ENCODE results near the gene RAB27A. TPM values are rescaled to one million over a fixed set of nuclear protein-coding genes. Genes with fewer than 3 reads are reported as not detected.
"Not testable (repeated sequence)": the region's sequence is repeated elsewhere in the genome, so short reads cannot be mapped to it uniquely, and the experiment has no call there.

RAB27A gene
- total RNA-seq, 1 experiment from 2014 or later = 12.2 TPM

DNA sequence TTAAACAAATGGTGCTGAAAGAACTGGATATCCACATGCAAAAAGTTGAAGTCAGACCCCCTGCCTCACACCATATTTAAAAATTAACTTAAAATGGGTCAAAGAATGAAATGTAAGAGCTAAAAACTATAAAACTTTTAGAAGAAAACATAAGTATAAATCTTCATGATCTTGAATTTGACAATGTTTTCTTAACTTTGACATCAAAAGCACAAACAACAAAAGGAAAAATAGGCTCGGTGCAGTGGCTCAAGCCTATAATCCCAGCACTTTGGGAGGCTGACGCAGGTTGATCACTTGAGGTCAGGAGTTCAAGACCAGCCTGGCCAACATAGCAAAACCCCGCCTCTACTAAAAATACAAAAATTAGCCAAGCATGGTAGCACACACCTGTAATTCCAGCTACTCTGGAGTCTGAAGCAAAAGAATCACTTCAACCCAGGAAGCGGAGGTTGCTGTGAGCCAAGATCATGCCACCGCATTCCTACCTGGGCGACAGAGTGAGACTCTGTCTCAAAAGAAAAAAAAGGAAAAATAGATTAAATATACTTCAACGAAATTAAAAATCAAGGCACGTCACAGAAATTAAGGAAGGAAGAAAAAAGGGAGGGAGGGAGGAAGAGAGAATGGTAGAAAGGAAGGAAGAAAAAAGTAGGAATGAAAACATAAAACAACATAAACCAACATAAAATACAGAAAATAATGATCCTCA, 1.5 kb downstream of the RAB27A start:
- Histone ChIP-seq H3K27me3 (no peaks in the 10 kb centered on the region), H3K27ac (no peak overlapping the region), H3K4me1 (peaks cover 4% of the 10 kb centered on the region), H3K9me3 (replicated peaks) (no peaks in the 10 kb centered on the region), H3K4me3 (peak overlapping the region; percentile 80), H3K36me3 (no peaks in the 10 kb centered on the region)
- DNase-seq = no peak

DNA sequence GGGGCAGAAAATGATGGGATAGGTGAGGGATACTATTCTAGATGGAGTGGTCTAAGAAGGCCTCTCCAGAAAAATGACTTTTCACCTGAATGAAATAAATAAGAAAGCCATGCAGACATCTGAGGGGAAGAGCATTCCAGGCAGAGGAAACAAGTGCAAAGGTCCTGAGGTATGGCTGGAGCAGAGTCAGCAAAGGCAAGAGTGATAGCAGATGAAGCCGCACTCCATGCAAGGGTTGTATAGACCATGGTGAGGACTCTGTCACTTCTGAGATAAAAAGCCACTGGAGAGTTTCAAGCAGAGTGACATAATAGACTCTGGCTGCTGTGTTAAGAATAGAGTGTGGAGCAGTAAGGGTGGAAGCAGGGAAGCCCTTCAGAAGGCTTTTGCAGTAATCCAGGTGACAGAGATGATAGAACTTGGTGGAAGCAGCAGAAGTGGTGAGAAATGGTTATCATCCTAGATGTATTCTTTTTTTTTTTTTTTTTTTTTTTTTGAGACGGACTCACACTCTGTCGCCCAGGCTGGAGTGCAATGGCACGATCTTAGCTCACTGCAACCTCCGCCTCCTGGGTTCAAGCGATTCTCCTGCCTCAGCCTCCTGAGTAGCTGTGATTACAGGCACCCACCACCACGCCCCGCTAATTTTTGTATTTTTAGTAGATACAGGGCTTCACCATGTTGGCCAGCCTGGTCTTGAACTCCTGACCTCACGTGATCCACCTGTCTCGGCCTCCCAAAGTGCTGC, 3.0 kb downstream of the RAB27A start:
- H3K27ac ChIP-seq; H3K27me3 ChIP-seq; H3K36me3 ChIP-seq; H3K9me3 ChIP-seq (replicated peaks); H3K4me3 ChIP-seq; DNase-seq: not testable (repeated sequence)
- H3K4me1 ChIP-seq = peaks cover 16% of the 10 kb centered on the region

DNA sequence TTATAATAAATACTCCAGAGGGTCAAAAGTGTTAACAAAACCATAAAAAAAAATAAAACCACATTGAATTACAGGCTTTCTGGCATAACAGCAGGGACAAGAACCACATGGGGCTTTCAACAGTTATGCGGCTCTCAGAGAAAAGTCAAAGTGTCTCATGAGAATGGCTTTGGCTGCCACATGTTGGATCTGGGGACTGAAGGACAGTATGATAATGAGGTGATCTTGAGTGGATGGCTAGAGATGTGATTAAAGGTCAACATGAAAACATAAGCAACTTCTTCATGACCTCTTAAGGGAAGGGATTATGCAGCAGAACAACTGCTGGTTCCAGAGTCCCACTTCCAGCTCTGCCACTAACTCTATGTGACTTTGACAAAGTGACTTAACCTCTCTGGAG, 5.2 kb downstream of the RAB27A start:
- Histone ChIP-seq H3K9me3 (replicated peaks) (no peaks in the 10 kb centered on the region), H3K4me3 (no peak overlapping the region), H3K4me1 (peaks cover 20% of the 10 kb centered on the region), H3K27me3 (no peaks in the 10 kb centered on the region), H3K27ac (no peak overlapping the region), H3K36me3 (no peaks in the 10 kb centered on the region)
- no peak for DNase-seq

DNA sequence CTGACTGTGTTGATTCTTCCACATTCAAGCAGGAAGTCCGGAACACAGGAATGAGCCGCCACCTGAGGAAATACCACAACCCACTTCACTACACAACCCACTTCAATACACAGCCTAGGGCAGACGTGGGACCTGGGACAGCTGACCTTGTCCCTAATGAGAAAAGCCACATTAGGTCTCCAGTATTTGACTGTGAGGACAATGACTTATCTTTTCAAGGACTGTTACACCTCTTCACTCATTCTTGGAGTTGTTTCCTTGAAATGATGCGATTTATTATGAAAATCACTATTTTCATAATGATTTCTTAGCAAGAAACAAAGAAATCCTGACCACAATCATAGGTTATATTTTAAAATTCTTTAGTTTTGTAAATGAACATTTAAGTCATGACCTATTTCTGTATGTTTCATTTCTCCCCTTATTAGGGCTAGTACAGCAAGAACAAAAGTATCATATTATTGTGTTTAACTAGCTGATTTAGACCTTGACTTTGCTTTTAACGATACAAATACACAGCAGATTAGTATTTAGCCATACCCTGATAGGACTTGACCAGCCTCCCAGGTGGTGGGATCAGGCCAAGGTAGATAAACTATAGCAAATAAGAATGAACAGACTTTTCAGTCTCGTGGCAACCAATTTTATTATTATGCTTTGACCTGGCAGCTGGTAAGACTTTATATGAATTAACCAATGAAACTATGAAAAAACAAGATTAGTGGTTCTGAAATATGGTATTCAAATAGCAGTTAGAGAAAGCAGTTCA, 6.0 kb downstream of the RAB27A start:
- Histone ChIP-seq H3K27me3 (no peaks in the 10 kb centered on the region), H3K9me3 (replicated peaks) (no peaks in the 10 kb centered on the region), H3K4me1 (peaks cover 23% of the 10 kb centered on the region), H3K36me3 (no peaks in the 10 kb centered on the region), H3K4me3 (no peak overlapping the region), H3K27ac (no peak overlapping the region)
- no peak for DNase-seq

DNA sequence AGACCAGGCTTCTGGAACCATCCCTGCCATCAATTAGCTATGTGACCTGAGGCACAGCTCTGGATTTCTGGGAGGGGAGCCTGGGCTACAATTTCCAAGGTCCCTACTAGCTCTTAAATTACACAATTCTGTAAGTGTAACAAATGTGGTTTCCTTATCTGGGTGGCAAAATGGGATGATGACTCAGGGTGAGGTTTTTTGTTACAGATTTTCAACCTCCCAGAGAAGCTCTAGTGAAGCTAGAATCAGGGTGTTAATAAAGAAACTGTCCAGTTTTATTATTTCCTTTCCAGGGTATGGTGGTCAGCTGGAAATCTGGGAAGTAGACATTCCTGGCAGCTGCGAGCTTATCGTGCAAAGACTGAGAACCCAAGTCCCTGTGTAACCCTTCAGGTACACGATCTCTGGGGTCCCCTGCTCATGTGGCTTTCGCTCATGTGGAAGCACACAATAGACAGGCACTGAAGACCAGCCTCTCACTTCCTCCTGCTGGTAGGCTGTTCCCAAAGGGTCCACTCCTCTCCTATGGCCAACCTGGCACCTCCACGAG, 7.3 kb downstream of the RAB27A start:
- H3K36me3 ChIP-seq = no peaks in the 10 kb centered on the region
- peak overlapping the region; percentile 14; the same call in 1 of the 2 replicates for H3K27ac ChIP-seq
- H3K4me3 ChIP-seq = no peak overlapping the region
- H3K4me1 ChIP-seq = peaks cover 23% of the 10 kb centered on the region
- no peaks in the 10 kb centered on the region for H3K27me3 ChIP-seq
- DNase-seq = peak; percentile 19 to 57
- no peaks in the 10 kb centered on the region for H3K9me3 ChIP-seq (replicated peaks)

DNA sequence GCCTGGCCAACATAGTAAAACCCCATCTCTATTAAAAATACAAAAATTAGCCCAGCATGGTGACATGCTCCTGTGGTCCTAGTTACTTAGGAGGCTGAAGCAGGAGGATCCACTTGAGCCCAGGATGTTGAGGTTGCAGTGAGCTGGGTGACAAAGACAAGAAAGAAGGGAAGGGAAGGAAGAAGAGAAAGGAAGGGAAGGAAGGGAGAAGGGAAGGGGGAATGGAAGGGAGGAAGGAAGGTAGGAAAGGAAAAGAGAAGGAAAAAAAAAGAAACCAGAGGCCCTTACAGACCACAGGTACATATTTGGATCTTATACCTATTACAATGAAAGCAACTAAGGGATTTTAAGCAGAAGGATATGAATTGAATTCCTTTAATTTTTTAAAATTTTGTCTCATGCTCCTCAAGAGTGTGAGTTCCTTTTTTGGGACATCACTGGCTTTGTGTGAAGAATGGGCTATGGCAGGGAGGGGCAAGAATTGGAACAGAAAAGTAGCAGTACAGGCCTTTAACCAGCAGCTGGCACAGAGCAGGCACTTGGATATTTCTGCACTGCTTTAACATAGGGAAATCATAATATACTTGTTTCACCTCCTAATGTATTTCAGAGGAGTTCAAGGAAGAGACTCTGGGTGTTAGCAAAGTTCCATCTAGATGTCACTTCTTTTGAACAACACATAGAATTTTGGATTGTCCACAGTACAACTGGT, 7.9 kb downstream of the RAB27A start:
- Histone ChIP-seq H3K4me1 (peaks cover 23% of the 10 kb centered on the region), H3K27ac (no peak overlapping the region; the same call in 1 of the 2 replicates), H3K9me3 (replicated peaks) (no peaks in the 10 kb centered on the region), H3K27me3 (no peaks in the 10 kb centered on the region), H3K4me3 (no peak overlapping the region), H3K36me3 (no peaks in the 10 kb centered on the region)
- no peak for DNase-seq

DNA sequence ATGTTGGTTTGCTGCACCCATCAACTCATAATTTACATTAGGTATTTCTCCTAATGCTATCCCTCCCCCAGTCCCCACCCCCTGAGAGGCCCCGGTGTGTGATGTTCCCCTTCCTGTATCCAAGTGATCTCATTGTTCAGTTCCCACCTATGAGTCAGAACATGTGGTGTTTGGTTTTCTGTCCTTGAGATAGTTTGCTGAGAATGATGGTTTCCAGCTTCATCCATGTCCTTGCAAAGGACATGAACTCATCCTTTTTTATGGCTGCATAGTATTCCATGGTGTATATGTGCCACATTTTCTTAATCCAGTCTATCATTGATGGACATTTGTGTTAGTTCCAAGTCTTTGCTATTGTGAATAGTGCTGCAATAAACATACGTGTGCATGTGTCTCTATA, 9.0 kb downstream of the RAB27A start:
- H3K4me3 ChIP-seq; H3K27me3 ChIP-seq; H3K27ac ChIP-seq; H3K36me3 ChIP-seq; H3K9me3 ChIP-seq (replicated peaks); DNase-seq: not testable (repeated sequence)
- H3K4me1 ChIP-seq = peaks cover 23% of the 10 kb centered on the region

DNA sequence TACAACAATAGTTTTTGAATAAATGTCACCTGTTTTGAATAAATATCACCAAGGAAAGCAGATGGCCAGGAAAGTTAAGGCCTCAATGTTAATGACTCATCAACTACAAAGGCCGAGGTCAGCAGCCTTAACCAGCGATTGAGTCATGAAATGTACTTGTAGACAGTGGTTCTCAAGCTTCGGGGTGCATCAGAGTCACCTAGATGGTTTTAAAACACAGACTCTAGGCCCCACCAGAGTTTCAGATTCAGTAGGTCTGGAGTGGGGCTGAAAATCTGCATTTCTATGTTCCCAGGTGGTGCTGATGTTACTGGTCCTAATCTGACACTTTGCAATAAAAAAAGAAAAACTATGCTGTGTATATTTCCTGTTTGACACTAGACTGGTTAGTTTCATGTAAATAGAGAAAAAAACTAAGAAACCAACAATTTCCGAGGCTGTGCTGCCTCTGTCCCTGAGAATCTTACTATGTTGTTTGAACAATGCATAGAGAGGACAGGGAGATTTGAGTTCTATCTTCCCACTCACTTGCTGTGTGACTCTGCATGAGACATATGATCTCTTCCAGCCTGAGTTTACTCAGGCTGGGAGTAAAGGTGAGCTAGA, 9.8 kb downstream of the RAB27A start:
- no peak overlapping the region for H3K27ac ChIP-seq
- DNase-seq = peak; percentile 16 to 48

DNA sequence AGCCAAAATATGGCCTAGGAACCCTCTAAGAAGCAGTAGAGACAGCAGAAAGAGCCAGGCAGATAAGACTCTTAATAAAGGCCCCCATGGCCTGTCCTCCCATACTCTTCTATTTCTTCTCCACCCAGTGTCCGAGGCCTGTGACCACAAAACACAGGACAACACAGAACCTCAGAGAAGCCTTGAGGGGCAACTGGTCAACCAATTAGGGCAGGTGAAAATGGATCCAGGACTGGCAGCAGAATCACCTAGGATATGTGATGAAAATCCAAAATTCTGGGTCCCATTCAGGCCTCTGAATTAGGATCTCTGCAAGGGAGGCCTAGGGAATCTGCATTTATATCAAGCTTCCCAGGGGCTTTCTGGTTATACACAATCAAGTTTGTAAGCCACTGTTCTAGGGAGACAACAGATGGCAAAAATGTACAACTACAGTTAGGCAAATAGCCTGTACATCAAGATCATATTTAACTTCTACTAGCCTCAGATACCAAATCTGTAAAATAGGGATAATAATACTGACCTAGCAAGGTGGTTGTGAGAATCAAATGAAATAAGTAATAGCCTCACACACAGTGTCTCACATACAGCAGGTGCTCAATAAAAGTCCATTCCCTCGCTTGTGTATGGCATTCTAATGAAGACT, 10.4 kb downstream of the RAB27A start:
- Histone ChIP-seq H3K9me3 (replicated peaks) (no peaks in the 10 kb centered on the region), H3K27me3 (no peaks in the 10 kb centered on the region), H3K4me1 (peaks cover 23% of the 10 kb centered on the region), H3K27ac (no peak overlapping the region), H3K4me3 (no peak overlapping the region), H3K36me3 (no peaks in the 10 kb centered on the region)
- DNase-seq = no peak

More for the DNA sequence above, 9.8 kb downstream of the RAB27A start:
- Histone ChIP-seq H3K9me3 (replicated peaks) (no peaks in the 10 kb centered on the region), H3K27me3 (no peaks in the 10 kb centered on the region), H3K4me3 (no peak overlapping the region), H3K4me1 (peaks cover 23% of the 10 kb centered on the region), H3K36me3 (no peaks in the 10 kb centered on the region)

DNA sequence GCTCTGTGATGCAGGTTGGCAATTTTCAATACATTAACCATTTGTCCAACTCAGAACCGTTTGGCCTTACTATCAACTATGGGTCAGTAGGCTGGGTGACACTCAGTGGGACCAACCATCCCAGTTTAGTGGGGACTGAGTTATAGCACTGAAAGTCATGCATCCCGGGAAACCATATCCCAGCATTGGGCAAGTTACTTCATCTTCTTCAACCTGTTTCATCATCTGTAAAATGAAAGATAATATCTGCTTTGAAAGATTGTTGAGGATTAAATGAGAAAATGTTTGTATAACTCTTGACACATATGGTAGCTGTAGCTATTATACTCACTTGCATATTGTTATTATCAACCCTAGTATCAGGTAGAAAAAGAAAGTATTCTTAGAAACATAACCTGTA, 11.9 kb downstream of the RAB27A start:
- DNase-seq = no peak

DNA sequence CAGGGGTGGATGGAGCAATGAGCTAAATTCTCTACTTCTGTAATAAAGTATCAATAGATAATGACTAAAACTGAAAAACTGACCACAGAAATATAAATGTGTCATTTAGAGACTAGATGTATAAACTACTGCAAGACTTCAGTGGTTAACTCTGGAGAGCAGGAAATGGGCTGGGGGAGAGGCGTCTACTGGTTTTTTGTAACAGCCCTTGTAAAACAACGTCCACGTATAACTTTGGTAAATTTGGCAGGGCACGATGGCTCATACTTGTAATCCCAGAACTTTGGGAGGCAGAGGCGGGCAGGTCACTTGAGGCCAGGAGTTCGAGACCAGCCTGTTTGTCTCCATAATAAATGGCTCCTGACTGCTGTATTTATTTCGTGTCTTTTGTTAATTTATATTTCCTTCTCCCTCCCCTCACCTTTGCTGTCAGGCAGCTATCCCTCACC, 12.5 kb downstream of the RAB27A start:
- no peak for DNase-seq

More for the DNA sequence above, 11.9 kb downstream of the RAB27A start:
- no peak overlapping the region for H3K4me3 ChIP-seq
- no peaks in the 10 kb centered on the region for H3K27me3 ChIP-seq
- no peak overlapping the region for H3K27ac ChIP-seq
- peaks cover 20% of the 10 kb centered on the region for H3K4me1 ChIP-seq
- no peaks in the 10 kb centered on the region for H3K36me3 ChIP-seq
- no peaks in the 10 kb centered on the region for H3K9me3 ChIP-seq (replicated peaks)

DNA sequence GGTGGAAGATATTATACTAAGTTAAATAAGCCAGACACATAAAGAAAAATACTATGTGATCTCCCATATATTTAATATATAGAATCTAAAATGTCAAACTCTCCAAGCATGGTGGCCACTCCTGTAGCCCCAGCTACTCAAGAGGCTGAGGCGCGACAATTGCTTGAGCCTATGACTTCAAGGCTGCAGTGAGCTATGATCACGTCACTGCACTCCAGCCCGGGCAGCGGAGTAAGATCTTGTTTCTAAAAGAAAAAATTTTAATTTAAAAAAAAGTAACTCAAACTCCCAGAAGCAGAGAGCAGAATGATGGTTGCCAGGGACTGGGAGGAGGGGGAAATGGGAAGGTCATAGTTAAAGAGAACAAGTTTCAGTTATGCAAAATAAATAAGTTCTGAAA, 13.3 kb downstream of the RAB27A start:
- H3K4me1 ChIP-seq = peaks cover 11% of the 10 kb centered on the region
- H3K27me3 ChIP-seq = no peaks in the 10 kb centered on the region

More for the DNA sequence above, 12.5 kb downstream of the RAB27A start:
- Histone ChIP-seq H3K27me3 (no peaks in the 10 kb centered on the region), H3K4me3 (no peak overlapping the region), H3K36me3 (no peaks in the 10 kb centered on the region), H3K9me3 (replicated peaks) (no peaks in the 10 kb centered on the region), H3K27ac (no peak overlapping the region), H3K4me1 (peaks cover 15% of the 10 kb centered on the region)

DNA sequence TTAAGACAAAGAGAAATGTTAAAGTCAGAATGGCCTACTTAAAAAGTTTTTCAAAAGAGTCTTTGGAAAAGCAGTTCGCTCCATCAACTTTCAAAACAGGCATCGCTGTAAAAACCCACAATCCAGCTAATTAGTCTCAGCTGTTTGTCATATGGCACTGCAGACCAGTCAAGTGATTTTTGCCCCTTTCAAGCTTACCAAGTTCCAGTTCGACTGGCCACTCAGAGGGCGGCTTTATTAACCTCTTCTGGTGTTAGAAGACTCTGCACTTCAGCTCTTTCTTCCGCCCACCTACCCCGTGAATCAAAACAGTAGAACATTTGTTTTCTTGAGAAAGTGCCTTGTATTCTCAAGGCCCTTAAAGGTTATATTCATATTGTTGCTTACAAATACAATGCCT, 19.3 kb downstream of the RAB27A start:
- DNase-seq = no peak
- Histone ChIP-seq H3K9me3 (replicated peaks) (no peaks in the 10 kb centered on the region), H3K27ac (no peak overlapping the region), H3K36me3 (no peaks in the 10 kb centered on the region), H3K27me3 (no peaks in the 10 kb centered on the region), H3K4me1 (no peaks in the 10 kb centered on the region), H3K4me3 (no peak overlapping the region)

More for the DNA sequence above, 13.3 kb downstream of the RAB27A start:
- no peak overlapping the region for H3K4me3 ChIP-seq
- H3K27ac ChIP-seq = no peak overlapping the region
- H3K9me3 ChIP-seq (replicated peaks) = no peaks in the 10 kb centered on the region
- H3K36me3 ChIP-seq = no peaks in the 10 kb centered on the region
- no peak for DNase-seq

Data from SJCRH30 (cell line).